Aorta (tissue), 5 donors: Measurements from ENCODE around the gene SHQ1. TPM values are rescaled to one million over a fixed set of nuclear protein-coding genes. Genes with fewer than 3 reads are reported as not detected.
A peak's percentile ranks its signal among the peaks of the same experiment; 100 is the strongest.
"Not testable (repeated sequence)": the region's sequence is repeated elsewhere in the genome, so short reads cannot be mapped to it uniquely, and the experiment has no call there.

Experiments used
- ATAC-seq: fragments of 200-7000 bp; cut with Tn5 transposase; one replicate; pipeline ENCODE4 v1.9.1; 2022; ENCODE audit warnings: moderate library complexity; ENCODE audit not compliant: low FRiP score
- DNase-seq, 2 donors: peaks; one replicate each; pipeline ENCODE4 v3.0.0-alpha.2; 2020
- H3K27ac ChIP-seq, 2 donors: one replicate each; pipeline ENCODE4 v1.5.1; 2013; ENCODE audit warnings: low read length in 2 of 2, mild to moderate bottlenecking in 2 of 2, moderate library complexity in 2 of 2, control low read depth in 1 of 2, inconsistent platforms in 1 of 2, low read depth in 1 of 2
- H3K27me3 ChIP-seq, 2 donors: one replicate each; pipeline ENCODE4 v1.6.1; 2013; ENCODE audit warnings: control low read depth in 1 of 2, low read length in 1 of 2, mild to moderate bottlenecking in 1 of 2, moderate library complexity in 1 of 2; ENCODE audit not compliant: insufficient read depth in 2 of 2, control insufficient read depth in 1 of 2
- H3K36me3 ChIP-seq, 2 donors: one replicate each; pipeline ENCODE4 v1.6.1; 2013; ENCODE audit warnings: control low read depth in 1 of 2, low read length in 1 of 2, mild to moderate bottlenecking in 1 of 2; ENCODE audit not compliant: insufficient read depth in 2 of 2, control insufficient read depth in 1 of 2
- H3K4me1 ChIP-seq, 2 donors: one replicate each; pipeline ENCODE4 v1.6.1; 2013; ENCODE audit warnings: low read length in 2 of 2, control low read depth in 1 of 2, mild to moderate bottlenecking in 1 of 2, moderate library complexity in 1 of 2; ENCODE audit not compliant: insufficient read depth in 2 of 2, control insufficient read depth in 1 of 2
- H3K4me3 ChIP-seq, 2 donors: one replicate each; pipeline ENCODE4 v1.5.1; 2013; ENCODE audit warnings: low read length in 2 of 2, control low read depth in 1 of 2, mild to moderate bottlenecking in 1 of 2
- H3K9me3 ChIP-seq: one replicate; pipeline ENCODE4 v1.6.1; 2013; ENCODE audit warnings: mild to moderate bottlenecking, low read length; ENCODE audit not compliant: control insufficient read depth
- WGBS, 2 donors: extraction: QIAGEN DNeasy Blood & Tissue Kit; methylation state at CpG; one replicate each; pipeline ENCODE4 v1.1.7; 2013; 5-methylcytosine and 5-hydroxymethylcytosine counted together
- intact Hi-C, 2 donors: fragments of 100-400 bp; cut with DNase I; formaldehyde crosslinking; loops; one replicate each; pipeline versions ENCODE4 v1.14.2 to v1.15.0; 2022
- polyA plus RNA-seq, 2 donors: library from polyadenylated mRNA; stranded (reverse); fragments of 200-250 nt; gene quantifications; one replicate each; pipeline ENCODE4 v1.2.3, GENCODE V29; 2013
- total RNA-seq, 2 donors: library from RNA; stranded (reverse); fragmentation: NEBNext Ultra II Directional; extraction: Animal tissue kit (Norgen Biotek cat#: 25700); gene quantifications; one replicate each; pipeline ENCODE4 v1.2.1, GENCODE V29; 2021
- donor health status: healthy with polysubstance abuse.
- donor health status: Bipolar disorder and iron deficiency.
- donor health status: DM: no; HTN: no; CAD: no.
- donor health status: DM: no; HTN: no; CAD: no.
- donor health status: DM: yes; HTN: yes; CAD: no.

The SHQ1 gene
- total and polyA plus RNA-seq, 4 donors, result 6.0 to 19.0 (median 11.9) TPM

DNA sequence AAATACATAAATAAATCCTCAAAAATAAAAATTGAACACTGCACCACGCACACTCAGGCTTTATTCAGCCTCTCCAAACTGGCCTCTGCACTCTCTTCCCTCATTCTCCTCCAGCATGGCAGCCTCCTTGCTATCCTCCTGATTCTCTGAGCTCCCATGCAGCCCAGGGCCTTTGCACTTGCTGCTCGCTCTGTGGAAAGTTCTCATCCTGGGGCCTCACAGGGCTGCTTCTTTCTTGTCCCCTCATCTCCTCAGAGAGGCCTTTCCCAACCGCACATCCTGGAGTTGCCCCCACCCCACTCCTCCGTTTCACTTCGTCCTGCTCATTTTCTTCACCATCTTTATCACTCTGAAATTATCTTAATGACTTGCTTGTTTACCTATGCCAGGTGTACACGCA, 123.0 kb downstream of the SHQ1 start:
- Histone ChIP-seq H3K4me1 (no peaks in the 10 kb centered on the region), H3K27ac (no peak overlapping the region), H3K9me3 (no peaks in the 10 kb centered on the region), H3K36me3 (no peaks in the 10 kb centered on the region), H3K27me3 (no peaks in the 10 kb centered on the region), H3K4me3 (no peak overlapping the region)
- WGBS, 2 donors, result 95 to 96% methylated on average over 6 of the region's 6 CpGs
- intact Hi-C loops, result no loop called here
- DNase-seq (no peak), ATAC-seq (no peak)

- Histone ChIP-seq H3K9me3 (no peaks in the 10 kb centered on the region), H3K27ac (no peak overlapping the region), H3K27me3 (no peaks in the 10 kb centered on the region), H3K36me3 (no peaks in the 10 kb centered on the region), H3K4me3 (no peak overlapping the region), H3K4me1 (no peaks in the 10 kb centered on the region)
- intact Hi-C loops, result no loop called here
- DNase-seq, result no peak
- 94 to 96% methylated on average over 10 of the region's 10 CpGs for WGBS, 2 donors
- no peak for ATAC-seq
Measured at GRCh38 chr3:72724070-72724469, 124.2 kb downstream of the SHQ1 start.

DNA sequence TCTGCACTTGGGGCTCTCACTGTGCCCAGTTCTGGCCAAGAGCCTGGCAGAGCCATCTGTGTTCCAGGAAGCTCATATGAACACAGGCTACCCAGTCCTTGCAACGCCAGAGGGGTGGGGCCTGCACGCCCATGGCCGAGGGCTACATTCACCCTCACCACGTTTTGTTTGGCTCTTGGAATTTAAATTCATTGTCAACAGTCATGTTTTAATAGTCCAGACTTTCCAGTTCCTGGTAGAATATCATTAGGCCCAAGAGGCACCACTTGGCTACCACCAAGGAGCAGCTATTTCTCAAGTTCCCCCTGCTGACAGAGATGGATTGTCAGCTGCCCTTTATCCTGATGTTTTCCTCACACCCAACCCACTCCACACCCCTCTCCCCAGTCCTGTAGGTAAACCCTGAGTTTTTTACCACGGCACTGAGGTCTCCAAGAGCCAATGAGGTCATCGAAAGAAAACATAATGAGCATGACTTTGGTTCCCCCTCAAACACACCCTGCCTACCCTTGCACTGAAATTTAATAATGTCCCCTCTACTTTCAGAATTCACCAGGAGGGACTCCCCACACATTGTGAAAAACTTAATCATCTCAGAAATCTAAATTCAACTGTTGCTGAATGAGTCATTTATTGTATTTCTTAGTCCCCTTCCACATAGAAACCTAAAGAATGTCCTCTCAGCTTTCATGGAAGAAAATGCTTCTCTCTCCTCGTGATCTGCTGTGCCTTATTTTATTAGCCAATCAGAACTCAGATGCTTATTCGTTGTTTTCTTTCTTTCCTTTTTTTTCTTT, 125.1 kb downstream of the SHQ1 start:
- no peaks in the 10 kb centered on the region for H3K36me3 ChIP-seq
- no peaks in the 10 kb centered on the region for H3K27me3 ChIP-seq
- no peak for DNase-seq
- H3K4me1 ChIP-seq, result no peaks in the 10 kb centered on the region
- H3K9me3 ChIP-seq, result no peaks in the 10 kb centered on the region
- H3K27ac ChIP-seq, result peak overlapping the region in 1 of 2 donors; percentile 60
- ATAC-seq, result no peak
- WGBS, 2 donors, result 20% methylated on average over 8 of the region's 8 CpGs
- intact Hi-C loops, result no loop called here
- no peak overlapping the region for H3K4me3 ChIP-seq

- no peak for ATAC-seq
- Histone ChIP-seq H3K27me3 (no peaks in the 10 kb centered on the region), H3K36me3 (no peaks in the 10 kb centered on the region)
Measured at GRCh38 chr3:72721683-72722381, 126.4 kb downstream of the SHQ1 start.

GRCh38 chr3:72720566-72720965, 127.7 kb downstream of the SHQ1 start:
- ATAC-seq, result no peak
- Histone ChIP-seq H3K27ac (no peak overlapping the region), H3K36me3 (no peaks in the 10 kb centered on the region), H3K4me3 (no peak overlapping the region), H3K9me3 (peaks cover 5% of the 10 kb centered on the region), H3K4me1 (no peaks in the 10 kb centered on the region), H3K27me3 (no peaks in the 10 kb centered on the region)
- intact Hi-C loops, result no loop called here
- DNase-seq, result no peak
- 95 to 97% methylated on average over 2 of the region's 2 CpGs for WGBS, 2 donors

More at GRCh38 chr3:72721683-72722381, 126.4 kb downstream of the SHQ1 start:
- no peaks in the 10 kb centered on the region for H3K4me1 ChIP-seq
- no peak overlapping the region for H3K4me3 ChIP-seq
- no peak for DNase-seq
- H3K27ac ChIP-seq, result no peak overlapping the region
- H3K9me3 ChIP-seq, result no peaks in the 10 kb centered on the region
- intact Hi-C loops, result no loop called here
- 56 to 74% methylated on average over 7 of the region's 7 CpGs for WGBS, 2 donors

- no peak for DNase-seq
- no peaks in the 10 kb centered on the region for H3K27me3 ChIP-seq
- no peaks in the 10 kb centered on the region for H3K4me1 ChIP-seq
- H3K36me3 ChIP-seq, result no peaks in the 10 kb centered on the region
- H3K9me3 ChIP-seq, result peaks cover 5% of the 10 kb centered on the region
- no peak overlapping the region for H3K4me3 ChIP-seq
- ATAC-seq, result no peak
- H3K27ac ChIP-seq, result no peak overlapping the region
- intact Hi-C loops, result no loop called here
Measured at GRCh38 chr3:72719137-72719536, 129.1 kb downstream of the SHQ1 start.

DNA sequence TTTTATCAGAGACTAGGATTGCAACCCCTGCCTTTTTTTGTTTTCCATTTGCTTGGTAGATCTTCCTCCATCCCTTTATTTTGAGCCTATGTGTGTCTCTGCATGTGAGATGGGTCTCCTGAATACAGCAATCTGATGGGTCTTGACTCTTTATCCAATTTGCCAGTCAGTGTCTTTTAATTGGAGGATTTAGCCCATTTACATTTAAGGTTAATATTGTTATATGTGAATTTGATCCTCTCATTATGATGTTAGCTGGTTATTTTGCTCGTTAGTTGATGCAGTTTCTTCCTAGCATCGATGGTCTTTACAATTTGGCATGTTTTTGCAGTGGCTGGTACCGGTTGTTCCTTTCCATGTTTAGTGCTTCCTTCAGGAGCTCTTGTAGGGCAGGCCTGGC, 134.1 kb downstream of the SHQ1 start:
- H3K9me3 ChIP-seq, H3K36me3 ChIP-seq, ATAC-seq, intact Hi-C loops, H3K4me3 ChIP-seq, DNase-seq, H3K4me1 ChIP-seq, H3K27ac ChIP-seq, H3K27me3 ChIP-seq: not testable (repeated sequence)
- WGBS, 2 donors, result 87 to 92% methylated on average over 2 of the region's 3 CpGs

- WGBS, 2 donors, result 92 to 98% methylated on average over 4 of the region's 4 CpGs
- H3K27ac ChIP-seq, H3K9me3 ChIP-seq, H3K36me3 ChIP-seq, H3K27me3 ChIP-seq, intact Hi-C loops, H3K4me3 ChIP-seq, DNase-seq, H3K4me1 ChIP-seq, ATAC-seq: not testable (repeated sequence)
Measured at GRCh38 chr3:72710471-72710870, 137.8 kb downstream of the SHQ1 start.

GRCh38 chr3:72708441-72708840, 139.8 kb downstream of the SHQ1 start:
- H3K36me3 ChIP-seq, result no peaks in the 10 kb centered on the region
- intact Hi-C loops, result no loop called here

More at GRCh38 chr3:72708441-72708840, 139.8 kb downstream of the SHQ1 start:
- no peaks in the 10 kb centered on the region for H3K4me1 ChIP-seq
- DNase-seq, result no peak
- no peak for ATAC-seq
- no peak overlapping the region for H3K27ac ChIP-seq
- no peaks in the 10 kb centered on the region for H3K9me3 ChIP-seq
- H3K4me3 ChIP-seq, result no peak overlapping the region
- H3K27me3 ChIP-seq, result no peaks in the 10 kb centered on the region
- WGBS, 2 donors, result 86 to 92% methylated on average over 2 of the region's 2 CpGs
